H9 (cell line): ENCODE measurements around the gene IL31RA. TPM values are rescaled to one million over a fixed set of nuclear protein-coding genes. Genes with fewer than 3 reads are reported as not detected.

Source experiments
- DNase-seq: peaks from one replicate; pipeline ENCODE4 v3.0.0-alpha.2; 2017
- H2AFZ ChIP-seq: one replicate; pipeline ENCODE4 v1.6.1; 2013; ENCODE audit warnings: mild to moderate bottlenecking, low read length, control low read depth, moderate library complexity
- H2AK5ac ChIP-seq: 2 replicates; pipeline ENCODE4 v1.6.1; 2013; ENCODE audit warnings: low read length, control low read depth, mixed read lengths; ENCODE audit not compliant: insufficient read length
- H2BK120ac ChIP-seq: one replicate; pipeline ENCODE4 v1.6.1; 2013; ENCODE audit warnings: low read depth, mild to moderate bottlenecking, low read length, control low read depth, inconsistent platforms; ENCODE audit not compliant: poor library complexity, severe bottlenecking
- H2BK12ac ChIP-seq: 2 replicates; pipeline ENCODE4 v1.6.1; 2013; ENCODE audit warnings: low read length, control low read depth, mixed read lengths, low read depth; ENCODE audit not compliant: insufficient read length
- H2BK15ac ChIP-seq: 2 replicates; pipeline ENCODE4 v1.6.1; 2013; ENCODE audit warnings: low read depth, low read length, control low read depth
- H2BK20ac ChIP-seq: one replicate; pipeline ENCODE4 v1.6.1; 2013; ENCODE audit warnings: low read depth, mild to moderate bottlenecking, low read length, control low read depth, inconsistent platforms; ENCODE audit not compliant: poor library complexity, severe bottlenecking
- H2BK5ac ChIP-seq: 2 replicates; pipeline ENCODE4 v1.6.1; 2013; ENCODE audit warnings: low read length, control low read depth, mixed read lengths; ENCODE audit not compliant: insufficient read length
- H3K14ac ChIP-seq: 2 replicates; pipeline ENCODE4 v1.6.1; 2013; ENCODE audit warnings: low read length, control low read depth; ENCODE audit not compliant: insufficient read depth
- H3K18ac ChIP-seq: 2 replicates; pipeline ENCODE4 v1.6.1; 2013; ENCODE audit warnings: low read depth, mild to moderate bottlenecking, mixed read lengths, low read length, control low read depth; ENCODE audit not compliant: insufficient read length
- H3K23ac ChIP-seq: 2 replicates; pipeline ENCODE4 v1.6.1; 2013; ENCODE audit warnings: low read length, control low read depth, mixed read lengths, low read depth; ENCODE audit not compliant: insufficient read length
- H3K23me2 ChIP-seq: 2 replicates; pipeline ENCODE4 v1.6.1; 2013; ENCODE audit warnings: low read depth, mild to moderate bottlenecking, mixed read lengths, low read length, control low read depth; ENCODE audit not compliant: insufficient read length, poor library complexity, severe bottlenecking
- H3K27ac ChIP-seq: 2 replicates; pipeline ENCODE4 v1.5.1; 2013; ENCODE audit warnings: low read length, control low read depth, mixed read lengths, low read depth; ENCODE audit not compliant: insufficient read length
- H3K27me3 ChIP-seq: 2 replicates; pipeline ENCODE4 v1.6.1; 2013; ENCODE audit warnings: low read length, control low read depth, inconsistent platforms; ENCODE audit not compliant: insufficient read depth
- H3K4ac ChIP-seq: 2 replicates; pipeline ENCODE4 v1.6.1; 2013; ENCODE audit warnings: low read depth, mild to moderate bottlenecking, control low read depth, inconsistent platforms, low read length, moderate library complexity
- H3K4me1 ChIP-seq: 2 replicates; pipeline ENCODE4 v1.6.1; 2013; ENCODE audit warnings: low read length, control low read depth, inconsistent platforms; ENCODE audit not compliant: insufficient read depth
- H3K4me2 ChIP-seq: 2 replicates; pipeline ENCODE4 v1.6.1; 2013; ENCODE audit warnings: low read length, control low read depth, mixed read lengths; ENCODE audit not compliant: insufficient read length, insufficient read depth
- H3K56ac ChIP-seq: 2 replicates; pipeline ENCODE4 v1.6.1; 2013; ENCODE audit warnings: low read depth, mild to moderate bottlenecking, mixed read lengths, low read length, control low read depth; ENCODE audit not compliant: insufficient read length
- H3K79me1 ChIP-seq: 2 replicates; pipeline ENCODE4 v1.6.1; 2013; ENCODE audit warnings: low read depth, mild to moderate bottlenecking, moderate library complexity, low read length, control low read depth, inconsistent platforms; ENCODE audit not compliant: insufficient read depth, poor library complexity, severe bottlenecking
- H3K79me2 ChIP-seq: 2 replicates; pipeline ENCODE4 v1.6.1; 2013; ENCODE audit warnings: low read length, control low read depth, inconsistent platforms; ENCODE audit not compliant: insufficient read depth
- H3K9ac ChIP-seq: 2 replicates; pipeline ENCODE4 v1.6.1; 2013; ENCODE audit warnings: low read length, control low read depth, mixed read lengths; ENCODE audit not compliant: insufficient read length; ENCODE audit errors: extremely low read depth
- H3K9me3 ChIP-seq: one replicate; pipeline ENCODE4 v1.6.1; 2013; ENCODE audit warnings: low read depth, low read length, inconsistent platforms; ENCODE audit not compliant: control insufficient read depth
- H3T11ph ChIP-seq: one replicate; pipeline ENCODE4 v1.6.1; 2013; ENCODE audit warnings: mild to moderate bottlenecking, low read length, control low read depth, inconsistent platforms
- H4K20me1 ChIP-seq: one replicate; pipeline ENCODE4 v1.6.1; 2013; ENCODE audit not compliant: control insufficient read depth, insufficient read length, insufficient read depth
- H4K5ac ChIP-seq: 2 replicates; pipeline ENCODE4 v1.6.1; 2013; ENCODE audit warnings: low read depth, mild to moderate bottlenecking, mixed read lengths, low read length, control low read depth; ENCODE audit not compliant: insufficient read length
- H4K8ac ChIP-seq: replicated peaks from 2 replicates; pipeline ENCODE4 v1.6.1; 2013; ENCODE audit warnings: low read length, control low read depth, mixed read lengths, low read depth; ENCODE audit not compliant: insufficient read length
- H4K91ac ChIP-seq: 2 replicates; pipeline ENCODE4 v1.6.1; 2013; ENCODE audit warnings: low read depth, mild to moderate bottlenecking, moderate library complexity, mixed read lengths, low read length, control low read depth; ENCODE audit not compliant: insufficient read length
- H3K27ac Mint-ChIP-seq, 3 experiments: 2 replicates in 2 of 3; 3 replicates in 1 of 3; pipeline ENCODE4 v1.8.0; 2020 to 2021; ENCODE audit warnings: mixed read lengths in 3 of 3, mild to moderate bottlenecking in 1 of 3, moderate library complexity in 1 of 3
- H3K27me3 Mint-ChIP-seq: 2 replicates; pipeline ENCODE4 v1.8.0; 2021; ENCODE audit warnings: low read depth, mild to moderate bottlenecking, moderate library complexity, mixed read lengths
- H3K36me3 Mint-ChIP-seq, 3 experiments: 2 replicates in 2 of 3; 3 replicates in 1 of 3; pipeline ENCODE4 v1.8.0; 2020 to 2021; ENCODE audit warnings: low read depth in 3 of 3, mixed read lengths in 3 of 3; ENCODE audit not compliant: insufficient read depth in 1 of 3
- H3K4me1 Mint-ChIP-seq, 2 experiments: 2 replicates each; pipeline ENCODE4 v1.8.0; 2020; ENCODE audit warnings: mixed read lengths in 2 of 2
- H3K4me3 Mint-ChIP-seq, 2 experiments: 2 replicates in 1 of 2; 3 replicates in 1 of 2; pipeline ENCODE4 v1.8.0; 2020 to 2021; ENCODE audit warnings: mild to moderate bottlenecking in 2 of 2, mixed read lengths in 2 of 2, moderate library complexity in 1 of 2
- H3K9me3 Mint-ChIP-seq, 2 experiments: 2 replicates in 1 of 2; 3 replicates in 1 of 2; pipeline ENCODE4 v1.8.0; 2020; ENCODE audit warnings: mild to moderate bottlenecking in 2 of 2, mixed read lengths in 2 of 2, moderate library complexity in 1 of 2
- WGBS: extraction: QIAGEN DNeasy Blood & Tissue Kit; methylation state at CpG from one replicate; pipeline ENCODE4 v1.1.7; 2013; ENCODE audit warnings: missing lambda C conversion rate, low lambda C conversion rate, mixed read lengths; ENCODE audit not compliant: insufficient read length; ENCODE audit errors: extremely low coverage; 5-methylcytosine and 5-hydroxymethylcytosine counted together
- total RNA-seq: library from RNA; stranded (reverse); gene quantifications from 2 replicates; pipeline ENCODE4 v1.2.1, GENCODE V29; 2021
- TF ChIP-seq, protein P1 (sequence below): fragments of 200-600 bp; sonication (generic); conservative IDR thresholded peaks from 3 replicates; pipeline ENCODE4 v1.8.0; 2021; ENCODE audit warnings: antibody characterized with exemption, mild to moderate bottlenecking

IL31RA gene
- total RNA-seq, 1 experiment from 2014 or later: 0.11 TPM

- no peak overlapping the region for H2AK5ac ChIP-seq
- no peaks in the 10 kb centered on the region for H4K20me1 ChIP-seq
- no peaks in the 10 kb centered on the region for H3K27me3 ChIP-seq
- no peak overlapping the region for H2BK15ac ChIP-seq
- H4K8ac ChIP-seq: no peak overlapping the region
- no peaks in the 10 kb centered on the region for H3K23me2 ChIP-seq
- H3K27me3 Mint-ChIP-seq: no peaks in the 10 kb centered on the region; the same call in 1 of the 2 replicates
- no peak for DNase-seq
- no peak overlapping the region for H2BK5ac ChIP-seq
- TF ChIP-seq, protein P1, sequence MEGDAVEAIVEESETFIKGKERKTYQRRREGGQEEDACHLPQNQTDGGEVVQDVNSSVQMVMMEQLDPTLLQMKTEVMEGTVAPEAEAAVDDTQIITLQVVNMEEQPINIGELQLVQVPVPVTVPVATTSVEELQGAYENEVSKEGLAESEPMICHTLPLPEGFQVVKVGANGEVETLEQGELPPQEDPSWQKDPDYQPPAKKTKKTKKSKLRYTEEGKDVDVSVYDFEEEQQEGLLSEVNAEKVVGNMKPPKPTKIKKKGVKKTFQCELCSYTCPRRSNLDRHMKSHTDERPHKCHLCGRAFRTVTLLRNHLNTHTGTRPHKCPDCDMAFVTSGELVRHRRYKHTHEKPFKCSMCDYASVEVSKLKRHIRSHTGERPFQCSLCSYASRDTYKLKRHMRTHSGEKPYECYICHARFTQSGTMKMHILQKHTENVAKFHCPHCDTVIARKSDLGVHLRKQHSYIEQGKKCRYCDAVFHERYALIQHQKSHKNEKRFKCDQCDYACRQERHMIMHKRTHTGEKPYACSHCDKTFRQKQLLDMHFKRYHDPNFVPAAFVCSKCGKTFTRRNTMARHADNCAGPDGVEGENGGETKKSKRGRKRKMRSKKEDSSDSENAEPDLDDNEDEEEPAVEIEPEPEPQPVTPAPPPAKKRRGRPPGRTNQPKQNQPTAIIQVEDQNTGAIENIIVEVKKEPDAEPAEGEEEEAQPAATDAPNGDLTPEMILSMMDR: no peak
- no peak overlapping the region for H3K27ac Mint-ChIP-seq
- no peak overlapping the region for H2BK12ac ChIP-seq
- no peak overlapping the region; the same call in 1 of the 2 replicates for H3K14ac ChIP-seq
- no peak overlapping the region for H3K4ac ChIP-seq
- no peak overlapping the region for H3T11ph ChIP-seq
- no peak overlapping the region for H2BK120ac ChIP-seq
- H3K4me2 ChIP-seq: no peak overlapping the region
- H4K5ac ChIP-seq: no peak overlapping the region
- H3K18ac ChIP-seq: no peak overlapping the region
- H3K9me3 ChIP-seq: no peaks in the 10 kb centered on the region
- H2AFZ ChIP-seq: no peak overlapping the region
- no peak overlapping the region for H2BK20ac ChIP-seq
- H4K91ac ChIP-seq: no peak overlapping the region
- H3K36me3 Mint-ChIP-seq: no peaks in the 10 kb centered on the region
- no peaks in the 10 kb centered on the region for H3K9me3 Mint-ChIP-seq
- H3K4me3 Mint-ChIP-seq: no peak overlapping the region
- no CpG with 5 or more reads among the region's 5 CpGs for WGBS
- H3K4me1 Mint-ChIP-seq: no peaks in the 10 kb centered on the region
- H3K79me1 ChIP-seq: no peaks in the 10 kb centered on the region
- no peak overlapping the region for H3K27ac ChIP-seq
- H3K56ac ChIP-seq: no peak overlapping the region
- H3K9ac ChIP-seq: no peak overlapping the region
- H3K79me2 ChIP-seq: no peaks in the 10 kb centered on the region
- no peaks in the 10 kb centered on the region for H3K4me1 ChIP-seq
- H3K23ac ChIP-seq: no peak overlapping the region
These were observed 51.5 kb downstream of the IL31RA start for GRCh38 chr5:55902696-55903095.
